EL (cell line): ENCODE data around the gene AOC2.
"Not testable (repeated sequence)": the region's sequence is repeated elsewhere in the genome, so short reads cannot be mapped to it uniquely, and the experiment has no call there.

Experiments used
- DNase-seq: peaks from one replicate; pipeline ENCODE4 v3.0.0-alpha.2; 2016

AOC2 gene

GRCh38 chr17:42883802-42884558 lies 39.6 kb downstream of the AOC2 start:
- no peak for DNase-seq

- not testable (repeated sequence) for DNase-seq
These were observed 41.4 kb downstream of the AOC2 start for GRCh38 chr17:42885806-42886205.

GRCh38 chr17:42886283-42887176 lies 42.1 kb downstream of the AOC2 start:
- DNase-seq: no peak

- DNase-seq: no peak
These were observed 45.4 kb downstream of the AOC2 start for GRCh38 chr17:42889809-42890208.

GRCh38 chr17:42891539-42892152 lies 47.3 kb downstream of the AOC2 start:
- DNase-seq: no peak

- no peak for DNase-seq
These were observed 49.0 kb downstream of the AOC2 start for GRCh38 chr17:42893359-42893758.

GRCh38 chr17:42894283-42895184 lies 50.2 kb downstream of the AOC2 start:
- DNase-seq: no peak

- peak; percentile 85 for DNase-seq
These were observed 50.8 kb downstream of the AOC2 start for GRCh38 chr17:42895185-42895555.

- DNase-seq: no peak
These were observed 53.9 kb downstream of the AOC2 start for GRCh38 chr17:42898147-42898811.

GRCh38 chr17:42899981-42900380 lies 55.6 kb downstream of the AOC2 start:
- DNase-seq: not testable (repeated sequence)
